Gastroesophageal sphincter (tissue), 4 donors: ENCODE measurements around the gene RAX2. TPM values are rescaled to one million over a fixed set of nuclear protein-coding genes. Genes with fewer than 3 reads are reported as not detected.

Experiments
- ATAC-seq: fragments of 150-250 bp; one replicate; pipeline ENCODE4 v1.9.1; 2016; ENCODE audit warnings: mild to moderate bottlenecking, moderate library complexity
- H3K27ac ChIP-seq, 4 donors: fragments of 200-600 bp; sonication (generic) in 3 of 4; 1 replicate in 3 of 4; 2 replicates in 1 of 4; pipeline ENCODE4 v1.5.1; 2016 to 2019
- H3K27me3 ChIP-seq: fragments of 200-600 bp; sonication (generic); one replicate; pipeline ENCODE4 v1.5.1; 2019
- H3K36me3 ChIP-seq, 2 donors: fragments of 200-600 bp; sonication (generic); one replicate each; pipeline ENCODE4 v1.5.1; 2019; ENCODE audit warnings: control low read depth in 1 of 2
- H3K4me1 ChIP-seq, 3 donors: fragments of 200-600 bp; sonication (generic); 1 replicate in 2 of 3; 2 replicates in 1 of 3; pipeline ENCODE4 v1.5.1; 2016 to 2019; ENCODE audit warnings: control low read depth in 2 of 3
- H3K4me3 ChIP-seq, 2 donors: fragments of 200-600 bp; sonication (generic); one replicate each; pipeline ENCODE4 v1.5.1; 2019; ENCODE audit warnings: mild to moderate bottlenecking in 1 of 2, moderate library complexity in 1 of 2
- H3K9me3 ChIP-seq, 3 donors: fragments of 200-600 bp; sonication (generic); one replicate each; pipeline ENCODE4 v1.5.1; 2017 to 2019; ENCODE audit warnings: control low read depth in 2 of 3
- EP300 ChIP-seq: sonication (generic); formaldehyde crosslinking; IDR thresholded peaks from one replicate; pipeline ENCODE4 v1.6.1; 2017; ENCODE audit warnings: antibody characterized with exemption, mild to moderate bottlenecking
- POLR2A ChIP-seq, 2 donors: fragments of 450-650 bp; IDR thresholded peaks; one replicate each; pipeline ENCODE4 v1.6.1; 2017; ENCODE audit warnings: antibody characterized with exemption in 2 of 2, mild to moderate bottlenecking in 2 of 2, moderate library complexity in 1 of 2
- POLR2AphosphoS5 ChIP-seq: sonication (generic); formaldehyde crosslinking; IDR thresholded peaks from one replicate; pipeline ENCODE4 v1.6.1; 2017; ENCODE audit warnings: antibody characterized with exemption
- WGBS, 2 donors: methylation state at CpG; one replicate each; pipeline ENCODE4 v1.1.5; 2018; ENCODE audit warnings: low coverage in 1 of 2; 5-methylcytosine and 5-hydroxymethylcytosine counted together
- total RNA-seq, 4 donors: library from RNA; depleted of rRNA; stranded (reverse); fragments of >200 nt; gene quantifications; one replicate each; pipeline ENCODE4 v1.1.0, GENCODE V29; 2016
- TF ChIP-seq, protein P1 (sequence below), 4 experiments: fragments of 200-600 bp in 2 of 4; fragments of 450-650 bp in 2 of 4; sonication (generic) in 1 of 4; IDR thresholded peaks; one replicate each; pipeline ENCODE4 v1.5.1; 2017 to 2019; ENCODE audit warnings: antibody characterized with exemption in 4 of 4, mild to moderate bottlenecking in 2 of 4, moderate library complexity in 2 of 4

The RAX2 gene
- total RNA-seq, 4 donors from 2014 or later: not detected

DNA sequence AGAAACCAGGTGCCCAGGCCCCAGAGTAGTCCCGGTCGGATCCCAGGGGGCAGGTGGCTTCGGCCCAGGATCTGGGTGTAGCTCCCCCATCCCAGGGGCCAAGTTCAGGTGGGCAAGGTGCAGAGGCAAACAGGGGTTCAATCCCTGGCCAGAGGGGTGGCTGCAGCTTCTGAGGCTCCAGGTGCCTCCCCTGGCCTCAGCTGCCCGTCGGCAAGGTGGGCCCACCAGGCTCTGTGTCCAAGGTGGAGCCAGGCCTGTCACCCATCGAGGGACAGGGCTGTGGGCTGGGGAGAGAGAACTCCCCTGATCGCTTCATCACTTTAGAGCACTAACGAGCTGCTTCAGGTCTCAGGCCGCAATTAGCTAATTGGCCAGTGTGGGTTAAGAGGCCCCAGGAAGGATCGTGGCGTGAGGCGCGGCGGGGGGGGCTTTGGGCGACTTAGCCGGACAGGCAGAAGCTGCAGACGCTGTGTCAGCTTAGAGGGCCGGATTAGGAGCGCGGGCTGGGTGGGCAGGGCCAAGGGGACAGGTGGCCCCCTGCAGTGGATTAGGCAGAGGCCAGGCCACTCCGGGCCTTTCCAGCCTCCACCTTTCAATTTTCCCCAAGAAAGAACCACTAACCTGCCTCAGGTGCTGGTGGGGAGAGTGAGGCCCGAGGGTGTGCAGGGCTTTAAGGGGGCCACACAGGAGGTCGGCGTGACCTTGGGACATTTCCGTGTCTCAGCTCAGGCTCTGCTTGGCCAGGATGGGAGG, 2.8 kb upstream of the RAX2 start:
- no peak for ATAC-seq
- WGBS, 2 donors: 73 to 80% methylated on average over 3 of the region's 25 CpGs
- Histone ChIP-seq H3K27me3 (peaks cover 36% of the 10 kb centered on the region), H3K27ac (no peak overlapping the region), H3K36me3 (peaks cover 0 to 7% of the 10 kb centered on the region in 2 donors), H3K4me1 (no peaks in the 10 kb centered on the region), H3K9me3 (no peaks in the 10 kb centered on the region), H3K4me3 (no peak overlapping the region)
- TF ChIP-seq EP300: no peak
- TF ChIP-seq, protein P1, sequence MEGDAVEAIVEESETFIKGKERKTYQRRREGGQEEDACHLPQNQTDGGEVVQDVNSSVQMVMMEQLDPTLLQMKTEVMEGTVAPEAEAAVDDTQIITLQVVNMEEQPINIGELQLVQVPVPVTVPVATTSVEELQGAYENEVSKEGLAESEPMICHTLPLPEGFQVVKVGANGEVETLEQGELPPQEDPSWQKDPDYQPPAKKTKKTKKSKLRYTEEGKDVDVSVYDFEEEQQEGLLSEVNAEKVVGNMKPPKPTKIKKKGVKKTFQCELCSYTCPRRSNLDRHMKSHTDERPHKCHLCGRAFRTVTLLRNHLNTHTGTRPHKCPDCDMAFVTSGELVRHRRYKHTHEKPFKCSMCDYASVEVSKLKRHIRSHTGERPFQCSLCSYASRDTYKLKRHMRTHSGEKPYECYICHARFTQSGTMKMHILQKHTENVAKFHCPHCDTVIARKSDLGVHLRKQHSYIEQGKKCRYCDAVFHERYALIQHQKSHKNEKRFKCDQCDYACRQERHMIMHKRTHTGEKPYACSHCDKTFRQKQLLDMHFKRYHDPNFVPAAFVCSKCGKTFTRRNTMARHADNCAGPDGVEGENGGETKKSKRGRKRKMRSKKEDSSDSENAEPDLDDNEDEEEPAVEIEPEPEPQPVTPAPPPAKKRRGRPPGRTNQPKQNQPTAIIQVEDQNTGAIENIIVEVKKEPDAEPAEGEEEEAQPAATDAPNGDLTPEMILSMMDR (IDR thresholded peaks at IDR 0.05): no peak
- TF ChIP-seq POLR2A (IDR thresholded peaks at IDR 0.05): no peak
- TF ChIP-seq POLR2AphosphoS5: no peak

DNA sequence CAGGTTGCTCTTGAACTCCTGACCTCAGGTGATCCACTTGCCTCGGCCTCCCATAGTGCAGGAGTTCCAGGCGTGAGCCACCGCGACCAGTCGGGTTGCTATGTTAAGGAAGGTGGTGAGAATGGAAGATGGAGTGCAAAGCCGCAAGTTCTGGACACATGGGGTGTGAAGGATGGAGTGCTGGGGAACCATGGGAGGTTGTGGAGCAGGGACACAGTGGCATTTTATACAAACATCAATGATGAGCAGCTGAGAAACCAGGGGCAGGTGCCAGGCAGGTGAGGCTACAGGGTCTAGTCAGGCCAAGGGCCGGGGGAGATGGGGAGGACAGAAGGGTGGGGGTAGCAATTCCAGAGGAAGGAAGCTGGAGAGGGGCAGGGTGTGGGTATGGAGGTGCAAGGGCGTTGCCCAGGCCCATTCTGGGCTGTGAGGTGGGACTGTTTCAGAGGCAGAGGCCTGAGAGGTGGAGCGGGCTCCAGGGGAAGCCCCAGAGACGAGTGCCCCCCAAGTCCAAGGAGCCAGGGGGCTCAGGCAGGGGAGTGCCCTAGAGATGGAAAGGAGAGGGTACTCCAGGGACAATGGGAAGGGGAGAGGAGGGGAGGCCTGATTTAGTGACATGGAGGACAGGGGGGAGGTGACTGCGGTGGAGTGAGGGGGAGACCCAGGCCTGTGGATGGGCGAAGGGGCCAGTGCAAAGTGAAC, 1.9 kb upstream of the RAX2 start:
- TF ChIP-seq POLR2AphosphoS5: no peak
- no peak for TF ChIP-seq EP300
- TF ChIP-seq POLR2A (IDR thresholded peaks at IDR 0.05): no peak
- TF ChIP-seq, protein P1 (IDR thresholded peaks at IDR 0.05): no peak
- Histone ChIP-seq H3K27me3 (peaks cover 29% of the 10 kb centered on the region), H3K9me3 (no peaks in the 10 kb centered on the region), H3K4me1 (no peaks in the 10 kb centered on the region), H3K36me3 (peaks cover 0 to 15% of the 10 kb centered on the region in 2 donors), H3K4me3 (no peak overlapping the region), H3K27ac (no peak overlapping the region)
- 84% methylated on average over 3 of the region's 12 CpGs; no CpG with 5 or more reads in 1 of the 2 donors for WGBS, 2 donors
- ATAC-seq: no peak

DNA sequence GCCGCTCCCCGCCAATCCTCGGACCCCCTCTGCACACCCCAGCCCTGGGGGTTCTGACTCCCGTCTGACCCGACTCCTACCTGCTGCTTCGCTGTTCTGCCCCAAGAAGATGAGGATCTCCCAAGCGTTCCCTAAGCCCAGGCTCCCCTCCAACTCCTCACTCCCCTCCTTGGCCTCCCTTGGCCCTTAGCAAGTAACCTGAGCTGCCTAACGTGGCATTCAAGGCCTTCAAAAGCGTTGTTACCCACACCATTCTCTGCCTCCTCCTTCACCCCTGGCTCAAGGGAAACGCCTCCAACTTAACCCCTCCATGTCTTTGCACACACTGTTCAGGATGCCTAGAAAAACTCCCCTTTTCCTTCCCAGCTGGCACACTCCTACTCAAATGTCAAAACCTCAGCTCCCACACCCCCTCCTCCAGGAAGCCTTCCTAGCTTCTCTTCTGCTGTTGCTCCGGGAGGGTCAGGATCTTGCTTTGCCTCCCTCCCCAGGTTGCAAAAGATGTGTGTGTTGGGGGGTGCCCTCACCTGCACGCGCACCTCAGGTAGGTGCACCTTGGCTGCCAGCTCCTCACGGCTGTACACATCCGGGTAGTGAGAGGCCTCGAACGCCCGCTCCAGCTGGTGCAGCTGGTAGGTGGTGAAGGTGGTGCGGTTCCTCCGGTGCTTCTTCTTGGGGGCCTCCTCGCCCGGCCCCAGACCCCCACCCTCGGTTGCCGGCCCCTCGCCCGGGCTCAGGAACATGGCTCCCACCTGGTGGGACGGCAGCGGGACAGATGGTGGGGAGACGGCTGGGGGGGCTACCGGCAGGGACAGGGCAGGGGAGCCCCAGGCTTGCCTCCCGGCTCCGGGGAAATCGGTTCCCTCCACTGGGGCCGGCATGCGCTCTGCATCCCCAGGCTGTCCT, 775 bp downstream of the RAX2 start:
- ATAC-seq: no peak
- Histone ChIP-seq H3K27me3 (peaks cover 11% of the 10 kb centered on the region), H3K36me3 (peaks cover 0 to 43% of the 10 kb centered on the region in 2 donors), H3K4me3 (no peak overlapping the region), H3K9me3 (no peaks in the 10 kb centered on the region), H3K27ac (no peak overlapping the region), H3K4me1 (no peaks in the 10 kb centered on the region)
- WGBS, 2 donors: 26 to 40% methylated on average over 2 to 4 of the region's 35 CpGs
- TF ChIP-seq POLR2AphosphoS5 (no peak), EP300 (no peak)
- TF ChIP-seq, protein P1 (IDR thresholded peaks at IDR 0.05): no peak

DNA sequence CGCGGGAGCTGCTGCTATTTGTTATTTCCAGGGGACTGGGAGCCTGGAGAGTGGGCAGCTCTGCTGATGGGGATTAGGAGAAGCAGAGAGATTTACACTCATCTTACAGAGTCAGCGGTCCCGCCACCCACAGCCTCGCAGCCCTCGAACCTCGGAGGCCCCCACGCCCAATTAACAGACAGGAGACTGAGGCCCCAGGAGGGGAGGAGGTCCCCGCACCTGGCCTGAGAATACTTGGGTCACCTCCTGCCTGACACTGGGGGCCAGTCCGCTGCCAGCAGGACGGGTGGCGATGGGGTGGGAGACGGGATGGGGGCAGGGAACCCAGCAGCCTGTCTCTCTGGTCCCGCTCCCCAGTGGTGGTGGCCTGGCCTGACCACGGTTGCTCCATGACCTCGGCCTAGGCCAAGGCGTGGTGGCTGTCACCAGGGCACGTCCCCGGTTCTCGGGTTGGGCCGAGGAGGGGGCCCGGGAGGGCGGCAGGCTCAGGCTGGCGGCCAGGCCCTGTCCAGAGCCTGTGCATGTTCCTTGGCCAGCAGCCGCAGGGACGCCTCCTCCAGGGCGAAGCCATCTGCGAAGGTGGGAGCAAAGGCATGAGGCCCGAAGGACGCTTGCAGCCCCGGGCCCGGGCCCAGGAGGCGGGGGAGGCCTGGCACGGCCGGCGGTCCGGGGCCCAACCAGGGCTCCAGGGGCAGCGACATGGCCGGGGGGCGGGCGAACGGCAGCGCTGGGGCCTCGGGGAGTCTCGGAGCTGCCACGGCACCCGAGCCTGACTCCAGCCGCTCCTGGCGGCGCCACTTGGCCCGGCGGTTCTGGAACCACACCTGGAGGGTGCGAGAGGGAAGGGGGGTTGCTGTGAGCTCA, 1.7 kb downstream of the RAX2 start:
- Histone ChIP-seq H3K27me3 (peaks cover 11% of the 10 kb centered on the region), H3K9me3 (no peaks in the 10 kb centered on the region), H3K27ac (no peak overlapping the region), H3K36me3 (peaks cover 0 to 51% of the 10 kb centered on the region in 2 donors), H3K4me1 (no peaks in the 10 kb centered on the region), H3K4me3 (no peak overlapping the region)
- no peak for TF ChIP-seq POLR2AphosphoS5
- no peak for TF ChIP-seq POLR2A (IDR thresholded peaks at IDR 0.05)
- TF ChIP-seq, protein P1 (IDR thresholded peaks at IDR 0.05): no peak
- no peak for TF ChIP-seq EP300
- WGBS, 2 donors: 70% methylated on average over 2 of the region's 53 CpGs; no CpG with 5 or more reads in 1 of the 2 donors
- ATAC-seq: peak; percentile 13
